GDM1 (cell line): Measurements from ENCODE around the gene CTIF.
A peak's percentile ranks its signal among the peaks of the same experiment; 100 is the strongest.

ENCODE experiments used
- DNase-seq: peaks from one replicate; lab custom pipeline; 2025; lab: John Stamatoyannopoulos, UW

Gene CTIF

GRCh38 chr18:48887294-48887904 lies 348.6 kb downstream of the CTIF start:
- DNase-seq: no peak

- no peak for DNase-seq
Observed at GRCh38 chr18:48887905-48888772, 349.3 kb downstream of the CTIF start.

- no peak for DNase-seq
Observed at GRCh38 chr18:48888773-48889080, 349.9 kb downstream of the CTIF start.

DNA sequence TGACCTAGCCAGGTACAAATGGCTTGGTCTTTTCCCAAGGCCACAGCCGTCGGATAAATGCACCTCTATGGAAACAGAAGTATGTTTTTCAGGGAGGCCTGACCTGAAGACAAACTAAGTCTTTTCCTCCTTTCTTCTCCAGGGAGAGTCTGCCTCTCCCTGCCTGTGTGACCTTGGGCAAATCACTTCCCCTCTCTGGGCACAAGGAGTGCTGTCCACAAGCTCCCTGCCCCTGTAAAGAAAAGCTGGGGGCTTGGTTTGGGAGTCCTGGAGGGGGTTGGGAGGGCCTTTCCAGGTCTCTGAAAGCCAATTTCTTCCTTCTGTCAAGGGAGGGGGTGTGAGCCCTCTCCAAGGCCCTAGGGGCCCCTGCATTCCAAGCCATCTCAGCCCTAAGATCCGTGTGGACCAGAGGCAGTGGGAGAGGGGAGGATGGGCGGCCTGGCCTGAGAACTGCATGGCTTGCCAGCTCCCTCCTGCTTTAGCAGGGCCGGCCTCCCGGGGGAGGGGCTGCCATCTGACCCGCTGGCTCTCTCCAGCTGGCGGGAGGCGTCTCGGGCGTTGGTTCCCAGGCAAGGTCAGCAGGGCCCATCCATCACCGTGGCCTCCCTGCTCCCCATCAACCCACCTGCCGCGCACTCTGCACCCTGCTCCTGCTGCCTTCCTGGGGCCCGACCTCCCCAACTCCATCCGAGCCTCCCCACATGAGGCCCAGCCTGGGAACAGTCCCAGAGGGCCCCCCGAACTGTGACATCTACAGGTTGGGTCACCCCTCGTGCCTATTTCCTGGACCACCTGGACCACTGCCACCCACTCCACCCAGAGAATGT lies 350.5 kb downstream of the CTIF start:
- DNase-seq: no peak

GRCh38 chr18:48889981-48890762 lies 351.3 kb downstream of the CTIF start:
- no peak for DNase-seq

- no peak for DNase-seq
Observed at GRCh38 chr18:48891721-48892120, 352.9 kb downstream of the CTIF start.

DNA sequence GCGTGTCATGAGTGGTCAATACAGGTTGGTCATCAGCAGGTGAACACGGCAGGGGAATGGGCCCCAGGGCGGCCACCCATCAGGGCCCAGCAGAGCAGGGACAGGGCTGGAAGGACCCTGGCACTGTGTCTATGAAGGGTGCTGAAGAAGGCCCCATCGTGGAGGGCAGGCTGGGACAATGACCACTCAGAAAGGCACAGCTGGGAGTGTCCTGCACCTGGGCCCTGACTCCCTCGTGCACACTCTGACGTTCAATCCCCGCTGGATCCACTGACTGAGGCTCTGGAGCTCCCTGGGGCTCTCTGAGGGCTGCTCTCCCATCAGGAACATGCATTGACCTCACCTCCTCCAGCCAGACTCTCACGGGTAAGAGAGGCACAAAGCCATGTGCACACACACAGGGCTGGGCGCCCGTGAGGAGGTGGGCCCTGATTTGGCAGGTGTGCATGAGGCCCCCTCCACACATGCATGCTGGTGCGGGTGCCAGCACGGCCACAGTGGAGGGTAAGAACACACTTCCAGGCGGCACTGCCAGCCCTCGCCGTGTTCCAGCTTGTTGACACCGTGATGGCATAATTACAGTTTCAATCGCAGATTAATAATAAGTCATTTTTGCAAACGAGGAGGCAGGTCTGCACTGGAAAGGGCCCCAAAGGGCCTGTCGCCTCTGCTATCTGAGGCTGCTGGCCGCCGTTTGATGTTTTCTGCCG lies 353.5 kb downstream of the CTIF start:
- no peak for DNase-seq

GRCh38 chr18:48893061-48893607 lies 354.3 kb downstream of the CTIF start:
- DNase-seq: no peak

GRCh38 chr18:48893608-48894600 lies 355.1 kb downstream of the CTIF start:
- no peak for DNase-seq

DNA sequence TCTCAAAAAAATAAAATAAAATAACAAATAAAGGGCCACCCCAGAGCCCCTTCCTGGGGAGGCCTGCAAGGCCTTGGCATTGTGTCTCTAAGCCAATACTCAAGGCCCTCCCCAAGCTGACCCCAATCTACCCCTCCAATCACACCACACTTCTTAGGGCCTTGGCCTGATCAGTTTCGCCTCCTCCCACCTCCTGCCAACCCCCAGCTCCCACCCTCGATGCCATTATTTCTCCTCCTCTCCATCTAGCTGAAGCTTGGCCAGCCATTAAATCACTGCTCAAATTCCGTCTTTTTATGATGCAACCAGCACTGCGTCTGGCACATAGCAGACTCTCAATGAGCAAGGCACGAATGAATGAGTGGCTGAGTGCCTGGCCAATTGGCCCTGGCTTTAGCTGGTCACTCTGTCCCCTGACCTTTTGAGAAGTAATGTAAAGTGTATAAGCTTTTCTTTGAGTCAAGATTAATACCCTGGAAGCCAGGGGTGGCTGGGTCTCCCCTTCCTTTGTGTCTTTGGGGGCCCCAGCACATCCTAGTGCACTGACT lies 356.0 kb downstream of the CTIF start:
- no peak for DNase-seq

DNA sequence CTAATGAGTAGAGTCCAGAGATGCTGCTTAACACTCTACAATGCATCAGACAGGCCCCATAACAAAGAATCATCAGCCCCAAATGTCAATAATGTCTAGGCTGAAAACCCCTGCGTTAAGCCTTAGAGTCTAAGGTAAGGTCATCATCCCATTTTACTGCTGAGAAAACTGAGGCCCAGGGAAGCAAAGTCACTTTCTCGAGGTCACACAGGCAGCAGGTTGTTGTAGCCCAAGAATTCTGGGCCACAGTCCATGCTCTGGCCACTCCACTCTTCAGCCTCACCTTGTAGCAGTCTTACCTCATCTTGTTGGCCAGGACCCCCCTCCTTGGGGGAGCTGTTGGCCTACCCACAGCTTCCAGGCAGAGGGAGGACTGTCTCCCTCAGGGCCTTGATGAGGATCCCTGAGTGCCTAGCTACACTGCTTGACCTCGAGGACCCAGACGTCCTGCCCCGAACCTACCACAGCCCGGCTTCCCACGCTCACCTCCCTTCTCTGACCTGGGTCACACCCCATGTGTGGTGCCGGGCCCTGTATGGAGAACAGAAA lies 357.6 kb downstream of the CTIF start:
- no peak for DNase-seq

DNA sequence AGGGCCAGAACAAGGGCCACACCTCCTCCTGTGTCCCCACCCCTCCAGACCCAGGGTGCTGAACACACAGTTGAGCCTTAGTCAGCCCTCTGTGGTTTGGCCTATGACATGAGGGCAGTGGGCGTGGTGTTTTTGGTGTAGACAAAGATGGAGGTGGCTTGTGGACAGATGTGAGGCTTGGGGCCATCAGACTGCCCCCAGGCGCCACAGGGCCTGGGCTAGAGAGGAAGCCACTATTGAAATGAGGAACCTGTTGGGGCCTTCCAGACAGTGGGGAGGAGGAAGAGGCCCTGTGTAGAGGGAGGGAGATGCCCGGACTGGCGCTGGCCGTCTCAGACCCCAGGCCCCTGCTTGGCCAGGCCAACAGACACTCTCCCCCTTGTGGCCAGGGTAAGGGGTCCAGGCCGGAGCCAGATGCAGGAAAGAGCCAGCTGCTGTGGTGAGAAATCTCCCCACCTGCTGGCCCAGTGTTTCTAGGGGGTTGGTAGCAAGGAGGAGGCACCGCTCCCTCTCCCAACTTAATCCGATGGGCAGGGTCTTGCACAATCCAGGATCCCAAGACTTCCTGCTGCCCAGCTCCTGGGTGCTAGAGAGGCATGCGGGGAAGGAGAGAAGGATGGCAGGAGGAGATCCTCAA lies 358.2 kb downstream of the CTIF start:
- peak; percentile 90 for DNase-seq

GRCh38 chr18:48897531-48897930 lies 358.7 kb downstream of the CTIF start:
- DNase-seq: no peak

DNA sequence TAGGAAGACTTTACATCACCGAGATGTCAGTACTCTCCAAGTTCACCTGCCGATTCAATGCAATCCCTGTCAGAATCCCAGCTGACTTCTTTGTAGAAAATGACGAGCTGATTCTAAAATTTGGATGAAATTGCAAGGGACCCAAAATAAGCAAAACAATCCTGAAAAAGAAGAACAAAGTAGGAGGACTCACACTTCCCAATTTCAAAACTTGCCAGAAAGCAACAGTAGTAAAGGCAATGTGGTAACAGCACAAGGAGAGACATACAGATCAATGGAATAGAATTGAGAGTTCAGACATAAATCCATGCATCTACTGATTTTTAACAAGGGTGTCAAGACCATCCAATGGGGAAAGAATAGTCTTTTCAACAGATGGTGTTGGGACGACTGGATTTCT lies 359.7 kb downstream of the CTIF start:
- DNase-seq: no peak

- no peak for DNase-seq
Observed at GRCh38 chr18:48899558-48900174, 360.8 kb downstream of the CTIF start.

DNA sequence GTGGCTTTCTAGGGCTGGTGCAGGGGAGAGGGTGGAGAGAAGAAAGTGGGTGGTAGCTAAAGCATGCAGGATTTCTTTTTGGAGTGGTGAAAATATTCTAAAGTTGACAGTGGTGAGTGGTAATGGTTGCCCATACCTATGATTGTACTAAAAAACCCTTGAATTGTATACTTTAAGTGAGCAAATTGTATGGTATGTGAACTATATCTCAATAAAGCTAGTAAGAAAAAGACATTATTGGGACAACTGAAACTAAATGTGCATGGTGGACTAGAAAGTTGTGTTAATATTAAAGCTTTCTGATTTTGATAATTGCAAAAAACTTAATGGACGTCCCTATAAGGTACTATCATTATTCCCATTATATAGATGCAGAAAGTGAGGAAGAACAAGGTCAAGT lies 361.6 kb downstream of the CTIF start:
- no peak for DNase-seq

DNA sequence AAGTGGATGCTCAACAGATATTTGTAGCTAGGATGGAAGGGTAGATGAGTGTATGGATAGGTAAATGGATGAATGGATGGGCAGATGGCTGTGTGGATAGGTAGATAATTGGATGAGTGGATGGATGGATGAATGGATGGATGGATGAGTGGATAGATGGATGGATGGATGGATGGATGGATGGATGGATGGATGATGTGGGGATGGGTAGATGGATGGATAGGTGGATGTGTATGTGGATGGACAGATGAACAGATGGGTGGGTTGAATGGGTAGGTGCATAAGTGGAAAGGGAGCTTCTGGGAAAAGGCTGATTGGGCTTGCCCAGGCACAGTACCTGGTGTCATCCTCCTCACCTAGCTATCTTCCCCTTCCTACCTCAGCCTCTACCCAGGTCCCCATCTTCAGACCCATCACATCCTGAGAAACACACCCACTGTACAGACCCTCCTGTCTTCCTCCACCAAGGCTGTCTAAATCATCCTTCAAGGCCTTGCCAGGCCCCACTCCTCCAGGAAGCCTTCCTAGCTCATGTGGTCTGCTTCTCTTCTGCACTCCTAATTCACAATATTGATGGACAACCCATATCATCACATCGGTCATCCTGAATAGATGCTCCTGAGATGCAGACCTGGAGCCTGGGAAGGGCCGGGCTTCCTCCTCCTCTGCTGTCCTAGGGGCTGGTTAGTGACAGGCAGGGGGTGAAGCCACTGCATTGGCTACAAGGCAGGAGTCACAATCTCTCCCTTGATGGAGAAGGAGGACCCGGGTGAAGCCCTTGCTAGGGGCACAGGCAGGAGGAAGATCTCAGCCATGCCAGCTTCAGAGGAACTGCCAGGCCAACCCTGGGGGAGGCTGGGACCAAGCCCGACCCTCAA lies 362.6 kb downstream of the CTIF start:
- DNase-seq: no peak
